C1 segment of cervical spinal cord (tissue), 14 donors: ENCODE measurements around the gene COBLL1.
"Not testable (repeated sequence)": the region's sequence is repeated elsewhere in the genome, so short reads cannot be mapped to it uniquely, and the experiment has no call there.

Source experiments
- DNase-seq, 14 donors: peaks; one replicate each; lab custom pipeline; 2025; lab: John Stamatoyannopoulos, UW

Gene COBLL1, protein sequence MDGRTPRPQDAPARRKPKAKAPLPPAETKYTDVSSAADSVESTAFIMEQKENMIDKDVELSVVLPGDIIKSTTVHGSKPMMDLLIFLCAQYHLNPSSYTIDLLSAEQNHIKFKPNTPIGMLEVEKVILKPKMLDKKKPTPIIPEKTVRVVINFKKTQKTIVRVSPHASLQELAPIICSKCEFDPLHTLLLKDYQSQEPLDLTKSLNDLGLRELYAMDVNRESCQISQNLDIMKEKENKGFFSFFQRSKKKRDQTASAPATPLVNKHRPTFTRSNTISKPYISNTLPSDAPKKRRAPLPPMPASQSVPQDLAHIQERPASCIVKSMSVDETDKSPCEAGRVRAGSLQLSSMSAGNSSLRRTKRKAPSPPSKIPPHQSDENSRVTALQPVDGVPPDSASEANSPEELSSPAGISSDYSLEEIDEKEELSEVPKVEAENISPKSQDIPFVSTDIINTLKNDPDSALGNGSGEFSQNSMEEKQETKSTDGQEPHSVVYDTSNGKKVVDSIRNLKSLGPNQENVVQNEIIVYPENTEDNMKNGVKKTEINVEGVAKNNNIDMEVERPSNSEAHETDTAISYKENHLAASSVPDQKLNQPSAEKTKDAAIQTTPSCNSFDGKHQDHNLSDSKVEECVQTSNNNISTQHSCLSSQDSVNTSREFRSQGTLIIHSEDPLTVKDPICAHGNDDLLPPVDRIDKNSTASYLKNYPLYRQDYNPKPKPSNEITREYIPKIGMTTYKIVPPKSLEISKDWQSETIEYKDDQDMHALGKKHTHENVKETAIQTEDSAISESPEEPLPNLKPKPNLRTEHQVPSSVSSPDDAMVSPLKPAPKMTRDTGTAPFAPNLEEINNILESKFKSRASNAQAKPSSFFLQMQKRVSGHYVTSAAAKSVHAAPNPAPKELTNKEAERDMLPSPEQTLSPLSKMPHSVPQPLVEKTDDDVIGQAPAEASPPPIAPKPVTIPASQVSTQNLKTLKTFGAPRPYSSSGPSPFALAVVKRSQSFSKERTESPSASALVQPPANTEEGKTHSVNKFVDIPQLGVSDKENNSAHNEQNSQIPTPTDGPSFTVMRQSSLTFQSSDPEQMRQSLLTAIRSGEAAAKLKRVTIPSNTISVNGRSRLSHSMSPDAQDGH

DNA sequence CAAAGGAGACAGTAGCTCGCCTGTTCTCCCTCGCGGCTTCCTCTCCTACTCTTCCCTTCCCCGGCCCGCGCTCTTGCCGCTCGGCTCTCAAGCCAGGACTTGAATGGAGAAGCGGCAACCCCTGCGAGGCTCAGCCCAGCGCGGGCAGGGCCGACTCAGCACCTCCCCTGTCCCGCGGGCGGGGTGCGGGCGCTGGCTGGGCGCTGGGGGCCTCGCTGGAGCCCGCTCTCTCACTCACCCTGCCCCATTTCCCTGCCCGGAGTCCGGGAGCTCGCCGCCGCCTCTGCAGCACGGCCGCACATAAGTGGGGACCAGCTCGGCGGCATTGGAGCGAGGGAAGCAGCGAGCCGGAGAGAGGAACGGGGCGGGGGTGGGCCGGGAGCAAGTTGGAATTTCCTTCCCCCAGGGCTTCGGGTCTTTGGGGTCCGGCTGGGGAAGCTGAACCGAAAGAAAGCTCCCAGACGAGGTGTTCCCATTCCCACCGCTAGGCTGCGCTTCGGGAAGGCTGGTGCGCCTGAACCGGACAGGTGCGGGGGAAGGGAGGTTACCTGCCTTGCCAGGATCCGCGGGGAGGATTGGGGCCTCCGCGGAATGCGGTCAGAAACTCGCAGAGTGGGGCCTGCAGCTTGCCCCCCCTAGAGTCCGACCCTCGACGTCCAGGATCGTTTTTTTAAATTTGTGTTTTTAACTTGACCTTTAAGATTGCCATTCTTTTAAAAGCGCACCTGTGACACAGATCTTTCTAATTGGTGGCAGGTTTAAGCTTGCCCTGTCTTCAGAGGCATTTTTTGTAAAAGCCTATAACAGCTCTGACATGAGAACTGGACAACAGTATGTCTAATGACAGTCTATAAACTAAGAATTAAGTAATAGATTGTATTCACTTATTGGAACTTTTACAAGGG, at the start of gene COBLL1:
COBLL1 (minus strand) TSS at position 105 of the 905 bp plus-strand sequence. CDS start 627 bp downstream, outside the sequence.
- DNase-seq = peak in 9 of 14 donors; percentile 16 to 74 (median 47)

DNA sequence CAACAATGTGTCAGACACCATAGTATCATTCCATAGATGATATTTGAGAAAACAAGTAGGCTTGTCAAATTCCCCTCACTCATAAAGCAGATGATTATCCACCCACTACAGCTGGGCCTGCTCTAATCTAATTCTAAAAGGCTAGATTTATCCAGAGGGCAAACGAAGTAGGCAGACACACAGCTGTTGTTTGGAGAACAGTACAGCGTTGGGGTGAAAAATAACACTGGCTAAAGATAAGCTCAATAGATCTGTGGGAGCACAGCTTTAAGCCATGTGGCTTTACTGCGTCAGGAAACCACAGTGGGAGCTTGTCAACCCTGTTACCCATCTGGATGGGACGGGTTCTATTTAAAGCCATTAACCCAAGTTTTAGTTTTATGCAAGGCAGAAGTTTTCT, 48.9 kb upstream of the COBLL1 start:
- no peak for DNase-seq

DNA sequence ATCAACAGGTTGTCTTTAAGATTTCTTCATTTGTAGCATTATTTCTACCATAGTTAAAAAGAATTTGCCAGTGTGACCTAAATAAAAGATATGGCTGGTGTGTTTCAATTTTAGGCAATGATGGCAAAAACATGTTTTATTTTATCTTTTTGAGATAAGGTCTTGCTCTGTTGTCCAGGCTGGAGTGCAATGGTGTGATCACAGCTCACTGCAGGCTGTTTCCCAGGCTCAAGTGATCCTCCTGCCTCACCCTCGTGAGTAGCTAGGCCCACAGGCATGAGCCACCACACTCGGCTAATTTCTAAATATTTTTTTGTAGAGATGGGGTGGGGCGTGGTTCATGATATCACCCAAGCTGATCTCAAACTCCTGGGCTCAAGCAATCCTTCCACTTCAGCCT, 47.0 kb upstream of the COBLL1 start:
- no peak for DNase-seq

DNA sequence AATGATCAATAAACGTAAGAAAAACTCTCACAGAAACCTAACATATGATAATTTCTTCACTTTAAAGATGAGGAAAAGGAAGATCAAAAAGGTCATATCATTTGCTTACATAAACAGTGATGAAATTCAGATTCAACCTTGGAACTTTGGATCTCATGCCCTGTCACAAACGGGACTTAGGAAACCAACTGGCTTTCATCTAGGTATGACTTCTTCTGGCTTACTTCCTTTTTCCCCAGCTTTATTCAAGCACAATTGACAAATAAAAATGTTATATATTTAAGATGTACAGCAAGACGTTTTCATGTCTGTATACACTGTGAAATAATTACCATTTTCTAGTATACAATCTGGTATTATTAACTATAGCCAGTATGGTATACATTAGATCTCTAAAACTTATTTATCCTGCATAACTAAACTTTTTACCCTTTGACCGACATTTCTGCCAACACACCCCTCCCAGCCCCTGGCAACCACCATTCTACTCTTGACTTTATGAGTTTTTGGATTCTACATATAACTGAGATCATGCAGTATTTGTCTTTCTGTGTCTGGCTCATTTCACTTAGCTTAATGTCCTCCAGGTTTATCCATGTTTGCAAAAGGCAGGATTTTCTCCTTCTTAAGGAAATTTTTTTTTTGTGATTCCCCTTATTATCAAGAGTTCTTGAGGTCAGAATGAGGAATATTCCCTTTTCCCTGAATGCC, 46.0 kb upstream of the COBLL1 start:
- no peak for DNase-seq

DNA sequence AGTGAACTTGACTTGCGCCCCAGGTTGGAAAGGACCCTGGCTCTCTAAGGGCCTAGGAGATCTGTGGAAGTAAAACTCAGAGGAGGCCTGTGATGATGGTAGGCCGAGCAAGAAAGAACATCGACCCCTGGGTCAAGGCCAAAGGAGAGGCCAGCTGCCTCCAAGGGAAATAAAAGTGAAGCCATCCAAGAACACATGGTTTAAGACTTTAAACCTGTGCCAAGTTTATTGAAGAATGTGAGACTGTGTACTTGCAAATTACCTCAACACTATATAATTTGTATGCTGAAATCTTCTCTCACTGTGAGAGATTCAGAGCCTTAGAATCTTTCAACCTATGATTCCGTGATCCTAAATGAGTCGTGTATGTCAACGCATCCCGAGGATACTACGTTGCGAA, 40.7 kb upstream of the COBLL1 start:
- no peak for DNase-seq

DNA sequence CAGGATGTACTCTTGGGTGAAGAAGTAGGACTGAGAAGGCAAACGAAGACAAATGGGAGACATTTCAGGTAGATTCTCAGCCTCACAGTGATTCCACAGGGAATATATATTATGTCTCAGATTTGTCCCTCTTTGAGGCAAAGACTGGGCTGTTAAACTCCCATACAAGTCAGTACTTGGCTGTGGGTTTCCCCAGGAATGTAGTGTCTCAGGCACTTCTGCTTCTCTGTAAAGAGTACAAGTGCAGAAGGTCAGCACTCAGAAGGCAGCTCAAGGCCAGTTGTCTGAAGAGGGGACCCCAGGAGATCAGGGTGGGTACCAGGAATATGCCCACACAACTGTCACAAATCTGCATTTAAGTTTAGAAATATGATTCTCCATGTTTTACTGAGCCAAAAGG, 39.9 kb upstream of the COBLL1 start:
- no peak for DNase-seq

DNA sequence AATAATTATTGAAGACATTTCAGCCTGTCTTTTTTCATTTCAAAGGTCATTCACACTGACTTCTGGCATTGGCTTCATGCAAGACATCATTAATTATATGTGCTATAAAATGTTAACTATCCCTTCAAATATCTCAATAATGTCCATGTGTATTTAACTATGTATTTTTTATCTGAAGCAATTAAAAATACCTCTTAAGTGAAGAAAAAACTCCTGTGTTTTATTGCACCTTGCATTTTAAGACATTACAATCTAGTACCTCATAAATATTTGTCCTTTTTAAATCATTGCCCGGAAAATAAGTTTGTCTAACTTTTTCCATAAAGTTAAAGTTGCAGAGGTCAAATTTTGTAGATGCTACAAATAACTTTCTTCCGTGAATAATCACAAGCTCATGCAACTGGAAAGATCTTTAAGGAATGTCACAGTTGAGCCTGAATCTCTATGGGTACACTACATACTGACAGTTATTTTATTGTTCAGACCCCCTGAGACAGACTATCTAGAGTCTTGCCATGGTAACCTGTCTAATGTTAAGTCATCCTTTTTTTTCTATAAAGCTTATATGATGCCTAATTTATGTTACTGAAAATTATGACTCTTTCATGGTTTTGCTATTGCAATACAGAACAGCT, 38.4 kb upstream of the COBLL1 start:
- no peak for DNase-seq

DNA sequence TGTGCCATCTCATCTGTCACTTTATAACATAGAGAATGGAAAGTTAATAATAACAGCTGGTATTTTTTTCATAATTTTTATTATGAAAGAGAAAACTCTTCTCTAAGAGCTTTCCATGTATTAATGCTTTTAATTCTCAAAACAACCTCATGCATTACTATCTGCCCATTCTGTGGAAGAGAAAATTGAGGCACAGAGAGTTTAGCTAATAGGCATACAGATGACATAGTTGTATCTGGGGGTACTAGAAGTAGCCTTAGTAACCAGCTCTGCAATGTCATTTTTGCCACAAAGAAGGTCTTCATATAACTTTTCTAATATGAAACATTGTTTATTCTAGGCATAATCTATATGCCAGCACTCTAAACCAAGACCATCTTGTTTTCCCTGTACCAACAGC, 36.3 kb upstream of the COBLL1 start:
- no peak for DNase-seq

DNA sequence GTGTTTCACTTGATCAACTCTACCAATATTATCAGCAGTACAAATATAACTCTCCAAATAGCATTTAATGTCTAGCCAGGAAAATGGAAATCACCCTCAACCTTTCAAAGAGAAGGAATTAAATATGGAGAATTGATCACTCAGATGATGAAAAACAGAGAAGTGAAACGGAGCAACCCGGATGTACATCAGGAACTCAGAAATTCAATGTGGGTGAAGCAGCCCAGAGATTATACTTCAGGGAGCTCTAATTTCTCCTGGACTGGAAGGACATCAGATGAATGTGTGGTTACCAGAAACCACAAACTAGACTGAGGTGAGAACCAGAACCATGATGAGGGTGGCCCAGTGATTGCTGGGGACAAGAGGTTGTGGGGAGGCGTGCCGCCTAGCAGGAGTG, 35.5 kb upstream of the COBLL1 start:
- no peak for DNase-seq

DNA sequence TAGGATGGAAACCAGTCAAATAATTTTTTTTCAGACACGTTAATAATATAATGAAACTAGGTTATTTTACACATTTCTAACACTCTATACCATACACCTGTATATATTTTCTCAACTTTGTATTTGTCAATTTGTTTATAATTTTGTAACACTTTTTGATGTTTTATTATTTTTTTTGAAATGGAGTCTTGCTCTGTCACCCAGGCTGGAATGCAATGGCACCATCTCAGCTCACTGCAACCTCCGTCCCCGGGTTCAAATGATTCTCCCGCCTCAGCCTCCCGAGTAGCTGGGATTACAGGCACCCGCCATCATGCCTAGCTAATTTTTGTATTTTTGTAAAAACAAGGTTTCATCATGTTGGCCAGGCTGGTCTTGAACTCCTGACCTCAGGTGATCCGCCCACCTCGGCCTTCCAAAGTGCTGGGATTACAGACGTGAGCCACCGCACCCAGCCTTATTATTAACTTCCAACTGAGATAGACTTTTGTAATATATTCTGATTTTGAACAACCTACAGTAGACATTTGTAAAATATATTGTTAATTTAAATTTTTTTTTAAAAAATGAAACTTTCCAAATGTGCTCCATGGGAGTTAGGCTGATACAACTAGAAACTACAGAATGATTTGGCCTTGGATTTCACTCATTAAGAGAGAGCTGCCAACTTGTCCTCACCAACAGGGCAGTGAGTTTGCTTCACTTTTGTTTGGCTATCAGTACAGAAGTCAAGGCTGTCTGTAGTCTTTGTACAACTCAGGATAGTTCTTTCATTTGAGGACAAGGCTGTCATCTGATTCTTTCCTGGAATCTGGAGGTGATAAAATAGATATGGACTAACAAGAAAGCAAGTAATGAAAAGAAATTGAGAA, 33.9 kb upstream of the COBLL1 start:
- no peak for DNase-seq

DNA sequence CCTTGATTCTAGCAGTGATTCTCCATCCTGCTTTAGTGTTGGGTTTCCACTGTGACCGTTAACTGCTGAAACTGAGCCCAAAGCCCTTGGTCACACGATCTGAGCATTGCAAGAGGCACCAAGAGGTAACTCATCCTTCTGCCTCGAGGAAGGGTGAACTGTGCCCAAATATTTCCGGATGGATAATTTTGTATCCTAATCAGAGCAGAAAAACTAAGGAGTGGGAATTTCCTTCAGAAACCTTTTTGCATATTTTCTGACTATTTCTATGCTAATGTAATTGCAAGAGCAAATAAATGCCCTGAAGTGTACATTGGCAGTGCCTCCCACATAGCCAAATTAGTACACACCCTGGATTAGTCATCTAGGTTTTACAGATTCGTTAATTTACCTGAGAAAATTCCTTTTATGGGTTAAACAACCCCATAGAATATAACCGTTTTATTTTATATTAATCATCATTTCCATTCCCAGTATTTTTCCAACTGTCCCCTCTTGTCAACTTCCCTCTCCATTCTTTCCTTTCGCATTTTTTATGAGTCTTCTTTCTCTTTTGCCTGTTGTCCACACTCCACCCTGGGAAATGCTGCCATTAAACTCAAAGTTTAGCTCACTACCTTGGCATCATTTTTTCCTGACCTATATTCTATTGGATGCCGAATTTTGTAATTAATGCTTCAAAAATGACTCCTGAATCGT, 31.7 kb upstream of the COBLL1 start:
- no peak for DNase-seq

DNA sequence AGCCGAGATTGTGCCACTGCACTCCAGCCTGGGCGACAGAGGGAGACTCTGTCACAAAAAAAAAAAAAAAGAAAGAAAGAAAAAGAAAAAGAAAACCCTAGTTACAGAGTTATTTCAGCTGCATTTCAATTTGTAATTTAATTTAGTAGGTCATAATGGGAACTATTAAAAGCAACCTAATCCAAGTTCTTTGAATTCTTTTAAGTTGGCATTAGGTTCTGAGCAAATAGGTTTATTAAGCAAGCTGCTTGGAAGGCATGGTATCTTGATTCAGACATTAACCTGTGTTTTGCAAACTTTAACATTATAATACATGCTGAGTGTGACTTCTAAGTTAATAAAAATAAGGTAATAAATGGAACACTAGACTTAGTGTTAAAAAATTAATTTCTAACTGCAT, 29.8 kb upstream of the COBLL1 start:
- DNase-seq = no peak

DNA sequence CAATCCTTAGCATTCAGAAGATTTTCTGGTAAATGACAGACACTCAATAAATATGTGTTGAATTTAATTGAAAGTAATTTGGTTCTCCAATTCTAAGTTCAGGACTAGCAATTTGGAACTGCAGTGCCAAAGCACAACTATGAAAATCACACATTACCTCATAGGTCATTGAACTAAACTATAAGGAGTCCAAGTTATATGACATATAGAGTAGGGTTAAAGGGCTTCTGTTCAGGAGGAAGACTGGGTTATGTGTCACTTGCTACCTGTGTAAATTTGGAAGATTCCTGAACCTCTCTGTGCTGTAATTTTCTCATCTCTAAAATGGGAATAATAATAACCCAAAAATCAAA, 27.8 kb upstream of the COBLL1 start:
- no peak for DNase-seq

DNA sequence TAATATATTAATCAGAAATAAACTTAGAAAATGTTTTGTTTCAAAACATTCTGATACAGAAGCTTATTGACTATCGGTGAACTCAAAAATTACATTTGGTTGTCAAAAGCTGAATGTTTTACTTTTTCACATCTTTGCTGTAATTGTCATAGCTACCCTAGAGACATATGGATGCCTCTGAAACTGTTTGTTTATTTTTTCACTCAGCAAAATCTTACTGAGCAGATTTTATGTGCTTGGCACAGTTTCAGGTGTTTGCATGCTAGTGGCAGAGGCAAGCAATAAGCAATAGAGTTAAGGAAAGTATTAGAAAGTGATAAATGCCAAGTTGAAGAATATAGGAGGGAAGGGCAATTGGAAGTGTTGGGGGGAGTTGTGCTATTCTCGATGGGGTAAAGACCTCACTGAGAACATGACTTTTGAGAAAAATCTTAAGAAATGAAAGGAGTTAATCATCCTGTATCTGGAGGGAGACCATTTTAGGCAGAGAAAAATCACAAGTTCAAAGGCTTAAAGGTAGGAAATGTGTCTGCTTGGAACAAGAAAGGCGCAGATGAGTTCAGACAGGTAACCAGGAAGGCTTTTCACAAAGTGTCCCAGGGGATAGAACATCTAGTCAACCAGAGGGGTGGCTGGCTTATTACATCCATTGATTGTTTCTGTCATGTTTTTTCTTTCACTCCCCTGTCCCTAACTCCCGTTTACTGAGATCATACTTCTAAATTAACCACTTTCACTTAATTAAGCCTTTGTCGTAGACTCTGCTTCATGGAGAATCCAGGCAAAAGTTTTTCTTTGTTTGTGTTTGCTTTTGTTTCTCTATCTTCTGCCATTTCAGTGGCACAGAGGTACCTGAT, 27.2 kb upstream of the COBLL1 start:
- no peak for DNase-seq

DNA sequence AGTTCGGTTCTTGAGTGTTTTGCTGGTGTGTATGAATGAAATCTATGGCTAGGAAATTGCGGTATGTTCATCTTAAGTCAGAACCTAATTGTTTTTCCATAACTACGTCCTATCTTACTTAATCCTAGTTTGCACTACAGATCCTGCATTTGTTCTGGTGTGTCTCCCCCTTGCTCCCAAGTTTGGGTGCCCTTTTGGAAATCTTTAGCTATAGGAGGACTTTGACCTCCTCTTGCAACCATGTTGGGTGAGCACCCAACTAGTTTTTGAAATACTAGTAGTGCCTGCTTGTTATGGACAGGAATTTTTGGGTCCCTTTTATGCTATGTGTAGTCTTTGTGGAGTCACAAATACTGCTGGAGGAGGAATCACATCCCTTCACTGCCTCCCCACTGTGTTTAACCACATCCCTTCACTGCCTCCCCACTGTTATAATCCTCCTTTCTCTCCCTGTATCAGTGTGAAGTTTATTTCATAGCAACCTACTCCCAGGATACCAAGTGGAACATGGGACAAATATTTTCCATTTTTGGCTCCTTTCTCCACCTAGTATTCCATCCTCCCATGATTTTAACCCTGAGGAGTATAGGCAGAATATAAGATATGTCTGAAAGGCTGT, 26.3 kb upstream of the COBLL1 start:
- no peak for DNase-seq

DNA sequence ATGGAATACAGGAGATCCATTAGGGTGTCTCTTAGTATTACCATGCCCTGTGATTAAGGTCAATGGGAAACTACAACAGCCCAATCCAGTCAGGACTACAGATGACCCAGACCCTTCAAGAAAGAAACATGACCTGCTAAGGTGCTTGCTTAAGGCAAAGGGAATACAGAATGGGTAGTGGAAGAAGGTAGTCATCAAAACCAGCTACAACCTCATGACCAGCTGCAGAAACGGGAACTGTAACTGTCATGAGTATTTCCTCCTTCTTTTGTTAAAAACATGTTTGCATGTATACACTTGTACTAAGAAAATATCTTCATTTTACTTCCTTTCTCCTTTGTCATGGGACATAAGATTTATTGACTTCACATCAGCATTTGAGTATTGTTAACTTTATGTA, 24.8 kb upstream of the COBLL1 start:
- not testable (repeated sequence) for DNase-seq

DNA sequence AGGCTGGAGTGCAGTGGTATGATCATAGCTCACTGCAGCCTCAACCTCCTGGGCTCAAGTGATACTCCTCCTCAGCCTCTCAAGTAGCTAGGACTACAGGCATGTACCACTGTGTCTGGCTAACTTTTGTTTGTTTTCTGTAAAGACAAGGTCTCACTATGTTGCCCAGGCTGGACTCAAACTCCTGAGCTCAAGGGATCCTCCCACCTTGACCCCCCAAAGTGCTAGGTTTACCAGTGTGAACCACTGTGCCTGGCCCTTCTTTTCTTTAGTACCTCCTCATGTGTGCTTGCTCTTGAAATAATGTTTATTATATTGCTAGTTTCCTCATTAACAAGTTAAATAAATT, 19.0 kb upstream of the COBLL1 start:
- DNase-seq = no peak
